Thyroid gland (tissue), 4 donors: ENCODE results near the gene SRRM2.

ENCODE experiments used
- POLR2A ChIP-seq, 2 donors: fragments of 450-650 bp; IDR thresholded peaks; one replicate each; pipeline ENCODE4 v1.6.1; 2017; ENCODE audit warnings: antibody characterized with exemption in 2 of 2, mild to moderate bottlenecking in 2 of 2, moderate library complexity in 1 of 2
- TF ChIP-seq, protein P1 (sequence below), 6 experiments: fragments of 200-600 bp in 3 of 6; fragments of 450-650 bp in 3 of 6; sonication (generic) in 3 of 6; IDR thresholded peaks; one replicate each; pipeline ENCODE4 v1.5.1; 2016 to 2019; ENCODE audit warnings: antibody characterized with exemption in 6 of 6, mild to moderate bottlenecking in 2 of 6, inconsistent platforms in 1 of 6, moderate library complexity in 1 of 6

GRCh38 chr16:2809149-2809760 lies 56.8 kb downstream of the SRRM2 start:
- TF ChIP-seq, protein P1, sequence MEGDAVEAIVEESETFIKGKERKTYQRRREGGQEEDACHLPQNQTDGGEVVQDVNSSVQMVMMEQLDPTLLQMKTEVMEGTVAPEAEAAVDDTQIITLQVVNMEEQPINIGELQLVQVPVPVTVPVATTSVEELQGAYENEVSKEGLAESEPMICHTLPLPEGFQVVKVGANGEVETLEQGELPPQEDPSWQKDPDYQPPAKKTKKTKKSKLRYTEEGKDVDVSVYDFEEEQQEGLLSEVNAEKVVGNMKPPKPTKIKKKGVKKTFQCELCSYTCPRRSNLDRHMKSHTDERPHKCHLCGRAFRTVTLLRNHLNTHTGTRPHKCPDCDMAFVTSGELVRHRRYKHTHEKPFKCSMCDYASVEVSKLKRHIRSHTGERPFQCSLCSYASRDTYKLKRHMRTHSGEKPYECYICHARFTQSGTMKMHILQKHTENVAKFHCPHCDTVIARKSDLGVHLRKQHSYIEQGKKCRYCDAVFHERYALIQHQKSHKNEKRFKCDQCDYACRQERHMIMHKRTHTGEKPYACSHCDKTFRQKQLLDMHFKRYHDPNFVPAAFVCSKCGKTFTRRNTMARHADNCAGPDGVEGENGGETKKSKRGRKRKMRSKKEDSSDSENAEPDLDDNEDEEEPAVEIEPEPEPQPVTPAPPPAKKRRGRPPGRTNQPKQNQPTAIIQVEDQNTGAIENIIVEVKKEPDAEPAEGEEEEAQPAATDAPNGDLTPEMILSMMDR (IDR thresholded peaks at IDR 0.05), result no peak
- no peak for TF ChIP-seq POLR2A (IDR thresholded peaks at IDR 0.05)
